Osteoblast (primary cell): ENCODE measurements around the gene MKLN1. TPM values are rescaled to one million over a fixed set of nuclear protein-coding genes. Genes with fewer than 3 reads are reported as not detected.

Experiments used
- DNase-seq: peaks from one replicate; pipeline ENCODE4 v3.0.0; 2011; ENCODE audit warnings: low spot score, mixed read lengths; ENCODE audit not compliant: insufficient read length; ENCODE audit errors: missing footprints
- H2AFZ ChIP-seq: 2 replicates; pipeline ENCODE4 v1.6.0; 2011; ENCODE audit warnings: mild to moderate bottlenecking, low read length
- H3K27ac ChIP-seq: 2 replicates; pipeline ENCODE4 v1.5.1; 2011; ENCODE audit warnings: mild to moderate bottlenecking, low read depth, low read length, moderate library complexity
- H3K27me3 ChIP-seq: 2 replicates; pipeline ENCODE4 v1.6.0; 2012; ENCODE audit warnings: mild to moderate bottlenecking, control low read depth, inconsistent platforms, low read length, moderate library complexity; ENCODE audit not compliant: insufficient read depth
- H3K36me3 ChIP-seq: 2 replicates; pipeline ENCODE4 v1.5.1; 2011; ENCODE audit warnings: mild to moderate bottlenecking, low read length, control low read depth, moderate library complexity; ENCODE audit not compliant: insufficient read depth
- H3K4me1 ChIP-seq: 2 replicates; pipeline ENCODE4 v1.5.1; 2011; ENCODE audit warnings: mild to moderate bottlenecking, low read length, control low read depth, moderate library complexity; ENCODE audit not compliant: insufficient read depth
- H3K4me2 ChIP-seq: 2 replicates; pipeline ENCODE4 v1.6.0; 2011; ENCODE audit warnings: mild to moderate bottlenecking, low read length; ENCODE audit not compliant: insufficient read depth
- H3K4me3 ChIP-seq: fragments of 200-600 bp; sonication (generic); 3 replicates; pipeline ENCODE4 v1.5.1; 2012; ENCODE audit warnings: mild to moderate bottlenecking, low read length, inconsistent platforms; ENCODE audit not compliant: insufficient read depth
- H3K79me2 ChIP-seq: 2 replicates; pipeline ENCODE4 v1.6.0; 2012; ENCODE audit warnings: mild to moderate bottlenecking, low read length, control low read depth, inconsistent platforms; ENCODE audit not compliant: insufficient read depth
- H3K9me3 ChIP-seq: 2 replicates; pipeline ENCODE4 v1.5.1; 2011; ENCODE audit warnings: low read depth, low read length, control low read depth
- H4K20me1 ChIP-seq: 2 replicates; pipeline ENCODE4 v1.6.0; 2012; ENCODE audit warnings: mild to moderate bottlenecking, low read length, control low read depth; ENCODE audit not compliant: insufficient read depth
- CTCF ChIP-seq: IDR thresholded peaks from 2 replicates; pipeline ENCODE4 v1.5.1; 2011; ENCODE audit warnings: mild to moderate bottlenecking, low read depth, low read length, moderate library complexity; ENCODE audit errors: extremely low read depth
- total RNA-seq: library from RNA; depleted of rRNA; stranded (reverse); fragments of >200 nt; gene quantifications from 2 replicates; pipeline ENCODE4 v1.2.3, GENCODE V29; 2012

Gene MKLN1
- total RNA-seq, 1 donor = 52.8 TPM

GRCh38 chr7:131284702-131285419 lies 42.8 kb upstream of the MKLN1 start:
- no peak for DNase-seq
- Histone ChIP-seq H3K4me2 (no peak overlapping the region), H3K36me3 (no peaks in the 10 kb centered on the region), H3K9me3 (no peaks in the 10 kb centered on the region), H3K27me3 (no peaks in the 10 kb centered on the region), H3K79me2 (no peaks in the 10 kb centered on the region), H2AFZ (peak overlapping the region; percentile 39), H3K27ac (no peak overlapping the region), H3K4me1 (no peaks in the 10 kb centered on the region), H4K20me1 (no peaks in the 10 kb centered on the region), H3K4me3 (no peak overlapping the region)
- no peak for TF ChIP-seq CTCF

- Histone ChIP-seq H3K27ac (no peak overlapping the region), H3K4me2 (no peak overlapping the region), H3K79me2 (no peaks in the 10 kb centered on the region), H3K9me3 (no peaks in the 10 kb centered on the region), H3K27me3 (no peaks in the 10 kb centered on the region), H3K36me3 (no peaks in the 10 kb centered on the region), H3K4me3 (no peak overlapping the region), H4K20me1 (no peaks in the 10 kb centered on the region), H2AFZ (no peak overlapping the region), H3K4me1 (no peaks in the 10 kb centered on the region)
- no peak for TF ChIP-seq CTCF
- no peak for DNase-seq
Observed at GRCh38 chr7:131285556-131285955, 42.1 kb upstream of the MKLN1 start.

- TF ChIP-seq CTCF = no peak
- H3K9me3 ChIP-seq = no peaks in the 10 kb centered on the region
- peaks cover 3% of the 10 kb centered on the region for H3K4me1 ChIP-seq
- no peak overlapping the region for H3K4me3 ChIP-seq
- no peaks in the 10 kb centered on the region for H3K79me2 ChIP-seq
- H3K27me3 ChIP-seq = no peaks in the 10 kb centered on the region
- no peak for DNase-seq
- H3K27ac ChIP-seq = no peak overlapping the region
- no peaks in the 10 kb centered on the region for H4K20me1 ChIP-seq
- no peak overlapping the region for H2AFZ ChIP-seq
- no peaks in the 10 kb centered on the region for H3K36me3 ChIP-seq
- H3K4me2 ChIP-seq = no peak overlapping the region
Observed at GRCh38 chr7:131288450-131288849, 39.2 kb upstream of the MKLN1 start.

- Histone ChIP-seq H3K27me3 (no peaks in the 10 kb centered on the region), H3K4me3 (no peak overlapping the region), H3K79me2 (no peaks in the 10 kb centered on the region), H3K36me3 (no peaks in the 10 kb centered on the region), H4K20me1 (no peaks in the 10 kb centered on the region), H3K4me1 (peaks cover 3% of the 10 kb centered on the region), H3K9me3 (no peaks in the 10 kb centered on the region), H3K27ac (no peak overlapping the region), H3K4me2 (no peak overlapping the region), H2AFZ (no peak overlapping the region)
- no peak for TF ChIP-seq CTCF
- DNase-seq = no peak
Observed at GRCh38 chr7:131289051-131289450, 38.6 kb upstream of the MKLN1 start.
